ENCODE measurements around the gene GRN. TPM values are rescaled to one million over a fixed set of nuclear protein-coding genes. Genes with fewer than 3 reads are reported as not detected.

GRN gene
- 100 to 1,000 TPM in 2 of 4 donors, 10 to 100 TPM in 2; 64.2 to 111 (median 87.1) TPM for total RNA-seq

GRCh38 chr17:44344939-44345453 lies at the start of gene GRN:
TSS of gene GRN (plus strand) at chr17:44345302. CDS start at chr17:44349165, 3,863 bp downstream.
- H3K4me3 ChIP-seq, result peak within 1 kb of the TSS; percentile 73 to 87 (median 78)
- H3K27ac ChIP-seq, result peak within 1 kb of the TSS; percentile 83 to 93 (median 84)
- no peaks in the 10 kb centered on the region for H3K9me3 ChIP-seq
- peaks cover 0 to 3% of the 10 kb centered on the region in 2 donors for H3K36me3 ChIP-seq
- no peaks in the 10 kb centered on the region for H3K27me3 ChIP-seq
- peak; percentile 67 to 84 for TF ChIP-seq POLR2A (IDR thresholded peaks at IDR 0.05)
- TF ChIP-seq, protein P1, sequence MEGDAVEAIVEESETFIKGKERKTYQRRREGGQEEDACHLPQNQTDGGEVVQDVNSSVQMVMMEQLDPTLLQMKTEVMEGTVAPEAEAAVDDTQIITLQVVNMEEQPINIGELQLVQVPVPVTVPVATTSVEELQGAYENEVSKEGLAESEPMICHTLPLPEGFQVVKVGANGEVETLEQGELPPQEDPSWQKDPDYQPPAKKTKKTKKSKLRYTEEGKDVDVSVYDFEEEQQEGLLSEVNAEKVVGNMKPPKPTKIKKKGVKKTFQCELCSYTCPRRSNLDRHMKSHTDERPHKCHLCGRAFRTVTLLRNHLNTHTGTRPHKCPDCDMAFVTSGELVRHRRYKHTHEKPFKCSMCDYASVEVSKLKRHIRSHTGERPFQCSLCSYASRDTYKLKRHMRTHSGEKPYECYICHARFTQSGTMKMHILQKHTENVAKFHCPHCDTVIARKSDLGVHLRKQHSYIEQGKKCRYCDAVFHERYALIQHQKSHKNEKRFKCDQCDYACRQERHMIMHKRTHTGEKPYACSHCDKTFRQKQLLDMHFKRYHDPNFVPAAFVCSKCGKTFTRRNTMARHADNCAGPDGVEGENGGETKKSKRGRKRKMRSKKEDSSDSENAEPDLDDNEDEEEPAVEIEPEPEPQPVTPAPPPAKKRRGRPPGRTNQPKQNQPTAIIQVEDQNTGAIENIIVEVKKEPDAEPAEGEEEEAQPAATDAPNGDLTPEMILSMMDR (IDR thresholded peaks at IDR 0.05 in 4 of 5, conservative IDR thresholded peaks at IDR 0.05 in 1 of 5), result no peak
- peak; percentile 99 to 100 for ATAC-seq
- in situ Hi-C loops (cut with MboI; ENCODE audit: low sequenced_read_pairs in 4 of 4), result no loop called here
- H3K4me1 ChIP-seq, result peaks cover 7 to 8% of the 10 kb centered on the region in 2 donors
- intact Hi-C loops (cut with DNase I; ENCODE audit: low total_unique reads), result loop anchor here (2.0 to 5.0 kb wide), 2 partner anchors 20 to 133 kb away; partner anchors contain the start of gene SLC25A39
- peak; percentile 94 to 95 for DNase-seq

DNA sequence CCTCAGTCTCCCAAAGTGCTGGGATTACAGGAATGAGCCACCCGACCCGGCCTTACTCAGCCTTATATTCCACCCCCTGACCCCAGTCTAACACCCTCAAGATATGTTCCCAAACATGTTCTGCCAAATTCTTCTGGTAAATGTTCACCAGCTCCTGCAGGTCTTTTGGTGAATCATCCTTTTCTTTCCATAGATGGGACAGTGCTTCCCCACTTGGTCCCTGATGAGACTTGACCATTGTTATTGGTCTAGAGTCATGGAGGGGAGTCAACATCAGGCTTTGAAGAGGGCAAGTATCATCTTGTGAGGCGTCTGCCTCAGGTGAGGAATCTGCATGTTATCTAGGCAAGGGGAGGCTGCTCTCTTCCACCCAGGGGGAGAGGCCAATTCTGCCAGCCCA lies 47.1 kb upstream of the GRN start:
- Histone ChIP-seq H3K9me3 (no peaks in the 10 kb centered on the region), H3K27ac (no peak overlapping the region), H3K27me3 (peaks cover 0 to 3% (median 0%) of the 10 kb centered on the region in 3 donors), H3K4me1 (no peaks in the 10 kb centered on the region), H3K36me3 (no peaks in the 10 kb centered on the region), H3K4me3 (no peak overlapping the region)
- in situ Hi-C loops (cut with MboI; ENCODE audit: low sequenced_read_pairs in 4 of 4) (no loop called here), intact Hi-C loops (cut with DNase I; ENCODE audit: low total_unique reads) (loop anchor here (2.0 kb wide), 1 partner anchor 45 kb away; no protein-coding TSS in a partner anchor)
- DNase-seq (no peak), ATAC-seq (no peak)
- TF ChIP-seq POLR2A (IDR thresholded peaks at IDR 0.05), result no peak
- TF ChIP-seq, protein P1 (IDR thresholded peaks at IDR 0.05 in 4 of 5, conservative IDR thresholded peaks at IDR 0.05 in 1 of 5), result no peak

DNA sequence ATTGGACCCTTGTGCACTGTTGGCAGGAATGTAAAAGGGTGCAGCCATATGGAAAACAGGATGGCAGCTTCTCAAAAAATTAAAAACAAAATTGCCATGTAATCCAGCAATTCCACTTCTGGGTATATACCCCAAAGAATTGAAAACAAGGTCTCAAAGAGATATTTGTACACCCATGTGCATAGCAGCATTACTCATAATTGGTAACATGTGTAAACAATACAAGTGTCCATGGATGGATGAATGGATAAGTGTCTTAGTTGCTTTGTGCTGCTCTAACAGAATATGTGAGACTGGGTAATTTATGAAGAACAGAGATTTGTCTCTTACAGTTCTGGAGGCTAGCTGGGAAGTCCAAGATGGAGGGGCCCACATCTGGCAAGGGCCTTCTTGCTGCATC lies 40.5 kb upstream of the GRN start:
- in situ Hi-C loops (cut with MboI; ENCODE audit: low sequenced_read_pairs in 4 of 4), result no loop called here
- intact Hi-C loops (cut with DNase I; ENCODE audit: low total_unique reads), result no loop called here

DNA sequence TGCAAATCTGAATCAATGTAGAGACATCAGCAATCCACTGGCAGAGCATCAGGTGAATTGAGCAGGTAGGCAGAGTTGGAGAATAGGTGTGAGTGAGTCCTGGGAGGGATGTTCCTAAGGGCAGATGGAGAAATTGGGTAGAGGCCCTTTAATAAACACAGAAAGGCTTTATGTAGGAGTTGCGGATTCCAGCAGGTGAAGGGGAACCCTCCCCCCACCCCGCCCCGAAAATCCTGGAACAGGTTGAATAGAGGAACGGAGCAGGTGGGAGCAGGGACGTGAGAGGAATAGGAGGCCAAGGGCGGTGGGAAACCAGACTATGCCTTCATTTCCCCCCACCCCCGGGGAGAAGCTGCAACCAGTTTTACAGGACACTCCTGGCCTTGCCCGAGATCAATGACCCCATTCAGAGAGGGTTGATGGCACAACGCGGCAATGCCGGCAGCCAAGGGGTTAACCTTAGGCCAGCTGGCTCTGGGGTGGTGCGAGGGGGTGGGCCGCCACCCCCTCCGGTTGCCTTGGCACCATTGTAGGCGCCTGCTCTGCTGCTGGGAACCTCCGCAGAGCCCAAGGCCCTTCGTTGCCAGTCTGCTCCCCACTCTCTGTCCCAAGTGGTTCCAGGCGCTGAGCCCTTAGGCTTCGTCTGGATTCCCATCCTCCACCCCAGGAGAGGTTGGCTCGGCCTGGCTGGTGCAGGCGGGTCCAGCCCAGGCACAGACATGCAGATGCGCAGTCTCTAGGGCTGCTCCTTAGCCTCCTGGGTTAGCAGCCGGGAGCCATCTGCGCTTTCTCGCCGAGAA lies 37.5 kb upstream of the GRN start:
- ATAC-seq, result peak; percentile 9 to 32
- TF ChIP-seq, protein P1 (IDR thresholded peaks at IDR 0.05 in 4 of 5, conservative IDR thresholded peaks at IDR 0.05 in 1 of 5), result no peak
- TF ChIP-seq POLR2A (IDR thresholded peaks at IDR 0.05), result no peak

More for the DNA sequence above, 40.5 kb upstream of the GRN start:
- ATAC-seq, result no peak
- H3K27ac ChIP-seq, result no peak overlapping the region
- H3K36me3 ChIP-seq, result no peaks in the 10 kb centered on the region
- no peak overlapping the region for H3K4me3 ChIP-seq
- no peaks in the 10 kb centered on the region for H3K9me3 ChIP-seq
- peaks cover 7 to 18% of the 10 kb centered on the region in 2 donors for H3K4me1 ChIP-seq
- no peak for TF ChIP-seq POLR2A (IDR thresholded peaks at IDR 0.05)
- TF ChIP-seq, protein P1 (IDR thresholded peaks at IDR 0.05 in 4 of 5, conservative IDR thresholded peaks at IDR 0.05 in 1 of 5), result no peak
- H3K27me3 ChIP-seq, result peaks cover 16 to 27% (median 24%) of the 10 kb centered on the region in 3 donors
- DNase-seq, result no peak

More for the DNA sequence above, 37.5 kb upstream of the GRN start:
- H3K9me3 ChIP-seq, result no peaks in the 10 kb centered on the region
- H3K27me3 ChIP-seq, result peaks cover 16 to 27% (median 24%) of the 10 kb centered on the region in 3 donors
- peaks cover 7 to 18% of the 10 kb centered on the region in 2 donors for H3K4me1 ChIP-seq
- no peaks in the 10 kb centered on the region for H3K36me3 ChIP-seq
- no peak for DNase-seq
- no peak overlapping the region for H3K27ac ChIP-seq
- H3K4me3 ChIP-seq, result peak overlapping the region; percentile 37 to 56 (median 50)
- intact Hi-C loops (cut with DNase I; ENCODE audit: low total_unique reads) (no loop called here), in situ Hi-C loops (cut with MboI; ENCODE audit: low sequenced_read_pairs in 4 of 4) (no loop called here)

Measured in gastrocnemius medialis (tissue), 4 donors.